Subcutaneous abdominal adipose tissue (tissue), 5 donors: Measurements from ENCODE around the gene CELF3.

Experiments
- H3K27ac ChIP-seq: one replicate; pipeline ENCODE4 v1.7.0; 2013; ENCODE audit warnings: low read depth, mild to moderate bottlenecking, inconsistent platforms, low read length, moderate library complexity
- H3K27me3 ChIP-seq, 5 donors: one replicate each; pipeline ENCODE4 v1.7.0; 2013; ENCODE audit warnings: low read length in 5 of 5, inconsistent platforms in 1 of 5; ENCODE audit not compliant: control insufficient read depth in 5 of 5, insufficient read depth in 4 of 5
- H3K36me3 ChIP-seq, 5 donors: one replicate each; pipeline ENCODE4 v1.7.0; 2013; ENCODE audit warnings: low read length in 5 of 5; ENCODE audit not compliant: control insufficient read depth in 5 of 5, insufficient read depth in 5 of 5
- H3K4me1 ChIP-seq, 5 donors: one replicate each; pipeline ENCODE4 v1.7.0; 2013; ENCODE audit warnings: low read length in 5 of 5, mild to moderate bottlenecking in 3 of 5, moderate library complexity in 1 of 5; ENCODE audit not compliant: control insufficient read depth in 5 of 5, insufficient read depth in 5 of 5
- H3K4me3 ChIP-seq, 5 donors: one replicate each; pipeline ENCODE4 v1.7.0; 2013; ENCODE audit warnings: low read length in 5 of 5, low read depth in 1 of 5
- H3K9ac ChIP-seq, 5 donors: one replicate each; pipeline ENCODE4 v1.7.0; 2013; ENCODE audit warnings: low read length in 5 of 5, mild to moderate bottlenecking in 4 of 5, moderate library complexity in 3 of 5
- H3K9me3 ChIP-seq, 5 donors: one replicate each; pipeline ENCODE4 v1.7.0; 2013; ENCODE audit warnings: low read length in 5 of 5; ENCODE audit not compliant: control insufficient read depth in 5 of 5
- donor health status: healthy.
- donor health status: healthy.
- donor health status: healthy.
- donor health status: healthy.
- donor health status: healthy.

Gene CELF3

GRCh38 chr1:151716771-151717631 is at the start of gene CELF3:
CELF3 (minus strand) TSS chr1:151716803; CDS start chr1:151716020, 783 bp downstream.
- H3K9me3 ChIP-seq: no peaks in the 10 kb centered on the region
- H3K9ac ChIP-seq: no peak within 1 kb of the TSS
- H3K36me3 ChIP-seq: no peaks in the 10 kb centered on the region
- H3K27me3 ChIP-seq: peaks cover 26 to 44% (median 36%) of the 10 kb centered on the region in 5 donors
- H3K4me3 ChIP-seq: no peak within 1 kb of the TSS
- peaks cover 0 to 21% (median 19%) of the 10 kb centered on the region in 5 donors for H3K4me1 ChIP-seq
- no peak within 1 kb of the TSS for H3K27ac ChIP-seq

- peaks cover 11 to 29% (median 25%) of the 10 kb centered on the region in 5 donors for H3K36me3 ChIP-seq
- H3K4me3 ChIP-seq: peak overlapping the region; percentile 79 to 93 (median 83)
- H3K9me3 ChIP-seq: no peaks in the 10 kb centered on the region
- H3K27me3 ChIP-seq: no peaks in the 10 kb centered on the region
- H3K27ac ChIP-seq: peak overlapping the region; percentile 83
- H3K9ac ChIP-seq: peak overlapping the region; percentile 71 to 92 (median 87)
- H3K4me1 ChIP-seq: peaks cover 2 to 21% (median 15%) of the 10 kb centered on the region in 5 donors
Measured at GRCh38 chr1:151763990-151764389, 47.4 kb upstream of the CELF3 start.

- H3K9ac ChIP-seq: peak within 1 kb of the TSS; percentile 71 to 92 (median 87)
- H3K27ac ChIP-seq: peak within 1 kb of the TSS; percentile 83
- H3K9me3 ChIP-seq: no peaks in the 10 kb centered on the region
- peaks cover 11 to 36% (median 30%) of the 10 kb centered on the region in 5 donors for H3K36me3 ChIP-seq
- peaks cover 2 to 18% (median 15%) of the 10 kb centered on the region in 5 donors for H3K4me1 ChIP-seq
- H3K27me3 ChIP-seq: no peaks in the 10 kb centered on the region
- H3K4me3 ChIP-seq: peak within 1 kb of the TSS; percentile 79 to 93 (median 83)
Measured at GRCh38 chr1:151762941-151763921, 46.6 kb upstream of the CELF3 start, which contains the start of gene MRPL9. MRPL9 (minus strand) TSS chr1:151763496; CDS start chr1:151763479, 17 bp downstream.

GRCh38 chr1:151760597-151761385 is 44.2 kb upstream of the CELF3 start:
- Histone ChIP-seq H3K4me3 (no peak overlapping the region), H3K36me3 (peaks cover 11 to 52% (median 40%) of the 10 kb centered on the region in 5 donors), H3K9me3 (no peaks in the 10 kb centered on the region), H3K27ac (no peak overlapping the region), H3K9ac (no peak overlapping the region), H3K27me3 (no peaks in the 10 kb centered on the region), H3K4me1 (peaks cover 0 to 15% (median 14%) of the 10 kb centered on the region in 5 donors)

- H3K27me3 ChIP-seq: no peaks in the 10 kb centered on the region
- no peak overlapping the region for H3K27ac ChIP-seq
- no peak overlapping the region for H3K9ac ChIP-seq
- peaks cover 11 to 52% (median 40%) of the 10 kb centered on the region in 5 donors for H3K36me3 ChIP-seq
- no peak overlapping the region for H3K4me3 ChIP-seq
- peaks cover 0 to 14% (median 12%) of the 10 kb centered on the region in 5 donors for H3K4me1 ChIP-seq
- no peaks in the 10 kb centered on the region for H3K9me3 ChIP-seq
Measured at GRCh38 chr1:151759241-151759640, 42.6 kb upstream of the CELF3 start.

- no peak overlapping the region for H3K4me3 ChIP-seq
- H3K36me3 ChIP-seq: peaks cover 11 to 45% (median 34%) of the 10 kb centered on the region in 5 donors
- H3K9ac ChIP-seq: no peak overlapping the region
Measured at GRCh38 chr1:151756291-151756690, 39.7 kb upstream of the CELF3 start.

GRCh38 chr1:151741516-151741915 is 24.9 kb upstream of the CELF3 start:
- Histone ChIP-seq H3K9me3 (peaks cover 0 to 9% (median 6%) of the 10 kb centered on the region in 5 donors), H3K4me1 (peaks cover 0 to 6% (median 0%) of the 10 kb centered on the region in 5 donors), H3K27me3 (no peaks in the 10 kb centered on the region), H3K36me3 (no peaks in the 10 kb centered on the region), H3K9ac (no peak overlapping the region), H3K27ac (no peak overlapping the region), H3K4me3 (no peak overlapping the region)

More at GRCh38 chr1:151756291-151756690, 39.7 kb upstream of the CELF3 start:
- Histone ChIP-seq H3K27me3 (peaks cover 0 to 2% (median 0%) of the 10 kb centered on the region in 5 donors), H3K27ac (no peak overlapping the region), H3K4me1 (no peaks in the 10 kb centered on the region), H3K9me3 (no peaks in the 10 kb centered on the region)

GRCh38 chr1:151739590-151740355 is 23.2 kb upstream of the CELF3 start:
- Histone ChIP-seq H3K4me1 (peaks cover 0 to 6% (median 2%) of the 10 kb centered on the region in 5 donors), H3K9ac (peak overlapping the region in 1 of 5 donors; percentile 41), H3K4me3 (no peak overlapping the region), H3K27me3 (no peaks in the 10 kb centered on the region), H3K9me3 (peaks cover 0 to 9% (median 6%) of the 10 kb centered on the region in 5 donors), H3K36me3 (no peaks in the 10 kb centered on the region), H3K27ac (no peak overlapping the region)
